HCT116 (cell line): Measurements from ENCODE around the gene ZFAND6. TPM values are rescaled to one million over a fixed set of nuclear protein-coding genes. Genes with fewer than 3 reads are reported as not detected.

ENCODE experiments used
- ATAC-seq: fragments of 200-7000 bp; cut with Tn5 transposase; 2 replicates; pipeline ENCODE4 v1.9.1; 2020; ENCODE audit warnings: mild to moderate bottlenecking, moderate library complexity
- BruUV-seq: library from RNA; stranded (reverse); fragments of 400-500 nt; replicated peaks from 2 replicates; lab custom pipeline; 2021; lab: Mats Ljungman, UMichigan
- CTCF ChIA-PET: fragments of 300-600 bp; sonication (Branson Sonifier 250); formaldehyde crosslinking; loops from one replicate; lab custom pipeline; 2021; ENCODE audit warnings: antibody characterized with exemption; lab: Charles Lee
- POLR2A ChIA-PET: fragments of 300-600, 350-600 bp; sonication (Branson Sonifier 250); formaldehyde crosslinking; loops from one replicate; lab custom pipeline; 2021; ENCODE audit warnings: antibody characterized with exemption; lab: Charles Lee
- RAD21 ChIA-PET, 2 experiments: fragments of 300-600 bp; sonication (Branson Sonifier 250); formaldehyde crosslinking; loops; one replicate each; lab custom pipeline; 2023; ENCODE audit warnings: low total read pairs in 2 of 2; ENCODE audit not compliant: uncharacterized antibody in 2 of 2, unreplicated experiment in 2 of 2, low non-redundant PET in 1 of 2; lab: Charles Lee
- DNase-seq: peaks from one replicate; pipeline ENCODE4 v3.0.0-alpha.2; 2010; ENCODE audit warnings: low read depth, low spot score
- H2AFZ ChIP-seq: fragments of 200-600 bp; shearing (Covaris generic), sonication (generic); 2 replicates; pipeline ENCODE4 v1.6.1; 2017; ENCODE audit warnings: low read depth, mixed run types, mixed read lengths, antibody characterized with exemption, low read length; ENCODE audit not compliant: poor library complexity, severe bottlenecking
- H3K27ac ChIP-seq: 2 replicates; pipeline ENCODE4 v1.5.1; 2012; ENCODE audit warnings: low read depth, low read length
- H3K27me3 ChIP-seq: fragments of 200-600 bp; sonication (generic); 2 replicates; pipeline ENCODE4 v1.6.1; 2016; ENCODE audit warnings: mixed run types, low read length, mixed read lengths; ENCODE audit not compliant: insufficient read depth
- H3K36me3 ChIP-seq, 2 experiments: fragments of 200-500 bp in 1 of 2; fragments of 200-600 bp in 1 of 2; sonication (Bioruptor generic) in 1 of 2; sonication (generic) in 1 of 2; 2 replicates each; pipeline versions ENCODE4 v1.5.1 to v1.6.1; 2014 to 2016; ENCODE audit warnings: low read length in 2 of 2, inconsistent platforms in 1 of 2, mixed read lengths in 1 of 2, mixed run types in 1 of 2; ENCODE audit not compliant: insufficient read depth in 2 of 2, control insufficient read depth in 1 of 2
- H3K4me1 ChIP-seq, 2 experiments: fragments of 200-600 bp in 1 of 2; sonication (generic) in 1 of 2; 2 replicates each; pipeline versions ENCODE4 v1.5.1 to v1.6.1; 2012 to 2017; ENCODE audit warnings: low read length in 2 of 2, inconsistent platforms in 1 of 2, mild to moderate bottlenecking in 1 of 2, mixed read lengths in 1 of 2, mixed run types in 1 of 2, moderate library complexity in 1 of 2; ENCODE audit not compliant: insufficient read depth in 2 of 2, control insufficient read depth in 1 of 2
- H3K4me2 ChIP-seq: fragments of 200-600 bp; sonication (generic); 2 replicates; pipeline ENCODE4 v1.6.1; 2017; ENCODE audit warnings: mixed run types, low read length, mixed read lengths
- H3K4me3 ChIP-seq, 2 experiments: fragments of 200-600 bp in 1 of 2; sonication (generic) in 1 of 2; replicated peaks in 1 of 2; 2 replicates each; pipeline ENCODE4 v1.5.1; 2011 to 2016; ENCODE audit warnings: low read length in 2 of 2, control low read depth in 1 of 2, low read depth in 1 of 2, mild to moderate bottlenecking in 1 of 2, mixed read lengths in 1 of 2, mixed run types in 1 of 2
- H3K79me2 ChIP-seq: fragments of 200-600 bp; sonication (generic); 2 replicates; pipeline ENCODE4 v1.6.1; 2017; ENCODE audit warnings: mild to moderate bottlenecking, mixed run types, low read length, moderate library complexity, mixed read lengths; ENCODE audit not compliant: insufficient read depth
- H3K9ac ChIP-seq: fragments of 200-600 bp; sonication (generic); 2 replicates; pipeline ENCODE4 v1.6.1; 2016; ENCODE audit warnings: low read length, mixed read lengths
- H3K9me2 ChIP-seq: fragments of 200-600 bp; sonication (generic), shearing (Covaris generic); 2 replicates; pipeline ENCODE4 v1.6.1; 2017; ENCODE audit warnings: mixed run types, mild to moderate bottlenecking, moderate library complexity; ENCODE audit not compliant: insufficient read depth
- H3K9me3 ChIP-seq, 2 experiments: fragments of 200-500 bp in 1 of 2; fragments of 200-600 bp in 1 of 2; sonication (Bioruptor generic) in 1 of 2; sonication (generic) in 1 of 2; 2 replicates each; pipeline ENCODE4 v1.6.1; 2014 to 2017; ENCODE audit warnings: low read length in 2 of 2, mixed read lengths in 2 of 2, inconsistent platforms in 1 of 2, low read depth in 1 of 2, mild to moderate bottlenecking in 1 of 2, mixed run types in 1 of 2, moderate library complexity in 1 of 2; ENCODE audit not compliant: control insufficient read depth in 1 of 2, insufficient read depth in 1 of 2
- H4K20me1 ChIP-seq: fragments of 200-600 bp; sonication (generic), shearing (Covaris generic); 2 replicates; pipeline ENCODE4 v1.6.1; 2017; ENCODE audit warnings: mixed run types, mild to moderate bottlenecking, moderate library complexity; ENCODE audit not compliant: insufficient read depth
- ATF3 ChIP-seq: IDR thresholded peaks from 2 replicates; pipeline ENCODE4 v1.6.1; 2012
- CEBPB ChIP-seq: IDR thresholded peaks from 2 replicates; pipeline ENCODE4 v1.6.1; 2012; ENCODE audit warnings: low read depth
- EGR1 ChIP-seq: IDR thresholded peaks from 2 replicates; pipeline ENCODE4 v1.6.1; 2012; ENCODE audit warnings: low read depth
- JUND ChIP-seq: IDR thresholded peaks from 2 replicates; pipeline ENCODE4 v1.6.1; 2012
- MAX ChIP-seq: IDR thresholded peaks from 2 replicates; pipeline ENCODE4 v1.6.1; 2012
- YY1 ChIP-seq: IDR thresholded peaks from 2 replicates; pipeline ENCODE4 v1.6.1; 2011; ENCODE audit warnings: low read length, low read depth, moderate library complexity, mild to moderate bottlenecking; ENCODE audit not compliant: insufficient replicate concordance; ENCODE audit errors: extremely low read depth
- ZFX ChIP-seq: fragments of 450-650 bp; IDR thresholded peaks from 2 replicates; pipeline ENCODE4 v1.6.1; 2017
- intact Hi-C: fragments of 100-400 bp; cut with micrococcal nuclease; formaldehyde crosslinking; loops from 2 replicates; pipeline ENCODE4 v1.10.0; 2022
- total RNA-seq: library from RNA; stranded (reverse); gene quantifications from one replicate; pipeline ENCODE4 v1.2.1, GENCODE V29; 2021; ENCODE audit not compliant: unreplicated experiment

Gene ZFAND6
- total RNA-seq, 1 experiment from 2014 or later, result 51.3 TPM

- H3K79me2 ChIP-seq, result no peaks in the 10 kb centered on the region
- TF ChIP-seq ZFX (no peak), YY1 (no peak), EGR1 (no peak), JUND (no peak), MAX (no peak), CEBPB (no peak)
- TF ChIP-seq, all 23 proteins: peak for 0
- peaks cover 12 to 25% of the 10 kb centered on the region in 2 experiments; a peak in 3 of 4 replicates for H3K4me1 ChIP-seq
- DNase-seq, result no peak
- H3K4me3 ChIP-seq, result no peak overlapping the region
- H3K36me3 ChIP-seq, result no peaks in the 10 kb centered on the region
- intact Hi-C loops, result loop anchor here (5.0 kb wide), 1 partner anchor 82 kb away; no protein-coding TSS in a partner anchor
- H3K9me2 ChIP-seq, result no peaks in the 10 kb centered on the region
- H3K27me3 ChIP-seq, result no peaks in the 10 kb centered on the region
- no peaks in the 10 kb centered on the region for H3K9me3 ChIP-seq
- H2AFZ ChIP-seq, result no peak overlapping the region
- H3K27ac ChIP-seq, result no peak overlapping the region
- RAD21 ChIA-PET, result no interaction called here
- POLR2A ChIA-PET, result no interaction called here
- H3K9ac ChIP-seq, result no peak overlapping the region
- no peaks in the 10 kb centered on the region for H4K20me1 ChIP-seq
- no peak for ATAC-seq
- no peak overlapping the region for H3K4me2 ChIP-seq
- CTCF ChIA-PET, result no interaction called here
- BruUV-seq, result no TSS peak
Measured at GRCh38 chr15:80154336-80154735, 94.9 kb downstream of the ZFAND6 start.

GRCh38 chr15:80155001-80155377 lies 95.5 kb downstream of the ZFAND6 start:
- H3K27ac ChIP-seq, result no peak overlapping the region
- H3K27me3 ChIP-seq, result no peaks in the 10 kb centered on the region
- ChIA-PET CTCF (no interaction called here), RAD21 (no interaction called here)
- H4K20me1 ChIP-seq, result no peaks in the 10 kb centered on the region
- H2AFZ ChIP-seq, result no peak overlapping the region
- no peak for DNase-seq
- no peak for TF ChIP-seq ZFX
- no peak for TF ChIP-seq ATF3
- TF ChIP-seq, all 23 proteins: peak for 0
- Histone ChIP-seq H3K9me2 (no peaks in the 10 kb centered on the region), H3K79me2 (no peaks in the 10 kb centered on the region), H3K36me3 (no peaks in the 10 kb centered on the region), H3K4me2 (peak overlapping the region; percentile 20; the same call in 1 of the 2 replicates), H3K4me3 (no peak overlapping the region), H3K9me3 (no peaks in the 10 kb centered on the region), H3K9ac (no peak overlapping the region), H3K4me1 (peaks cover 12 to 25% of the 10 kb centered on the region in 2 experiments; a peak in 3 of 4 replicates)
- ATAC-seq, result no peak
- intact Hi-C loops, result no loop called here
- POLR2A ChIA-PET, result no interaction called here
- BruUV-seq, result no TSS peak
